Measurements from ENCODE around the gene PROB1.

The PROB1 gene

GRCh38 chr5:139425497-139425896 is 30.6 kb upstream of the PROB1 start:
- H3K4me3 ChIP-seq (ENCODE audit: low read depth, low read length), result no peak overlapping the region
- H3K27ac ChIP-seq (ENCODE audit: low read depth, low read length), result no peak overlapping the region
- H3K4me1 ChIP-seq (ENCODE audit: control insufficient read depth, insufficient read depth, low read length), result no peaks in the 10 kb centered on the region
- peaks cover 44% of the 10 kb centered on the region for H3K36me3 ChIP-seq (ENCODE audit: control insufficient read depth, insufficient read depth, low read length)
- no peaks in the 10 kb centered on the region for H3K27me3 ChIP-seq (ENCODE audit: control insufficient read depth, insufficient read depth, low read length)
- no peak overlapping the region for H3K9ac ChIP-seq (ENCODE audit: low read length)
- no peaks in the 10 kb centered on the region for H3K9me3 ChIP-seq (ENCODE audit: control insufficient read depth, insufficient read depth, low read depth, low read length)

GRCh38 chr5:139422307-139422893 is 27.5 kb upstream of the PROB1 start:
- Histone ChIP-seq H3K27ac (ENCODE audit: low read depth, low read length) (no peak overlapping the region), H3K4me1 (ENCODE audit: control insufficient read depth, insufficient read depth, low read length) (peaks cover 4% of the 10 kb centered on the region; the same call in 1 of the 2 replicates), H3K9me3 (ENCODE audit: control insufficient read depth, insufficient read depth, low read depth, low read length) (no peaks in the 10 kb centered on the region), H3K9ac (ENCODE audit: low read length) (no peak overlapping the region), H3K36me3 (ENCODE audit: control insufficient read depth, insufficient read depth, low read length) (peaks cover 47% of the 10 kb centered on the region), H3K27me3 (ENCODE audit: control insufficient read depth, insufficient read depth, low read length) (no peaks in the 10 kb centered on the region), H3K4me3 (ENCODE audit: low read depth, low read length) (no peak overlapping the region)

GRCh38 chr5:139419226-139420192 is 24.6 kb upstream of the PROB1 start:
- no peak overlapping the region for H3K27ac ChIP-seq (ENCODE audit: low read depth, low read length)
- no peak overlapping the region for H3K9ac ChIP-seq (ENCODE audit: low read length)
- no peaks in the 10 kb centered on the region for H3K9me3 ChIP-seq (ENCODE audit: control insufficient read depth, insufficient read depth, low read depth, low read length)
- H3K4me1 ChIP-seq (ENCODE audit: control insufficient read depth, insufficient read depth, low read length), result peaks cover 4% of the 10 kb centered on the region; the same call in 1 of the 2 replicates
- H3K27me3 ChIP-seq (ENCODE audit: control insufficient read depth, insufficient read depth, low read length), result no peaks in the 10 kb centered on the region
- peaks cover 28% of the 10 kb centered on the region for H3K36me3 ChIP-seq (ENCODE audit: control insufficient read depth, insufficient read depth, low read length)
- H3K4me3 ChIP-seq (ENCODE audit: low read depth, low read length), result no peak overlapping the region

GRCh38 chr5:139418793-139419192 is 23.9 kb upstream of the PROB1 start:
- H3K36me3 ChIP-seq (ENCODE audit: control insufficient read depth, insufficient read depth, low read length), result peaks cover 26% of the 10 kb centered on the region
- H3K9ac ChIP-seq (ENCODE audit: low read length), result no peak overlapping the region
- no peaks in the 10 kb centered on the region for H3K27me3 ChIP-seq (ENCODE audit: control insufficient read depth, insufficient read depth, low read length)
- no peak overlapping the region for H3K4me3 ChIP-seq (ENCODE audit: low read depth, low read length)
- peaks cover 4% of the 10 kb centered on the region; the same call in 1 of the 2 replicates for H3K4me1 ChIP-seq (ENCODE audit: control insufficient read depth, insufficient read depth, low read length)
- no peak overlapping the region for H3K27ac ChIP-seq (ENCODE audit: low read depth, low read length)
- H3K9me3 ChIP-seq (ENCODE audit: control insufficient read depth, insufficient read depth, low read depth, low read length), result no peaks in the 10 kb centered on the region

- Histone ChIP-seq H3K4me1 (ENCODE audit: control insufficient read depth, insufficient read depth, low read length) (peaks cover 4% of the 10 kb centered on the region; the same call in 1 of the 2 replicates), H3K27ac (ENCODE audit: low read depth, low read length) (no peak overlapping the region)
Observed at GRCh38 chr5:139417214-139417613, 22.3 kb upstream of the PROB1 start.

GRCh38 chr5:139416651-139417050 is 21.7 kb upstream of the PROB1 start:
- Histone ChIP-seq H3K9me3 (ENCODE audit: control insufficient read depth, insufficient read depth, low read depth, low read length) (no peaks in the 10 kb centered on the region), H3K27ac (ENCODE audit: low read depth, low read length) (no peak overlapping the region), H3K36me3 (ENCODE audit: control insufficient read depth, insufficient read depth, low read length) (peaks cover 26% of the 10 kb centered on the region), H3K4me3 (ENCODE audit: low read depth, low read length) (no peak overlapping the region), H3K4me1 (ENCODE audit: control insufficient read depth, insufficient read depth, low read length) (peaks cover 4% of the 10 kb centered on the region; the same call in 1 of the 2 replicates), H3K9ac (ENCODE audit: low read length) (no peak overlapping the region), H3K27me3 (ENCODE audit: control insufficient read depth, insufficient read depth, low read length) (no peaks in the 10 kb centered on the region)

More at GRCh38 chr5:139417214-139417613, 22.3 kb upstream of the PROB1 start:
- H3K9me3 ChIP-seq (ENCODE audit: control insufficient read depth, insufficient read depth, low read depth, low read length), result no peaks in the 10 kb centered on the region
- peaks cover 26% of the 10 kb centered on the region for H3K36me3 ChIP-seq (ENCODE audit: control insufficient read depth, insufficient read depth, low read length)
- H3K27me3 ChIP-seq (ENCODE audit: control insufficient read depth, insufficient read depth, low read length), result no peaks in the 10 kb centered on the region
- H3K4me3 ChIP-seq (ENCODE audit: low read depth, low read length), result no peak overlapping the region
- no peak overlapping the region for H3K9ac ChIP-seq (ENCODE audit: low read length)

GRCh38 chr5:139415869-139416268 is 21.0 kb upstream of the PROB1 start:
- H3K36me3 ChIP-seq (ENCODE audit: control insufficient read depth, insufficient read depth, low read length), result peaks cover 23% of the 10 kb centered on the region
- peaks cover 4% of the 10 kb centered on the region; the same call in 1 of the 2 replicates for H3K4me1 ChIP-seq (ENCODE audit: control insufficient read depth, insufficient read depth, low read length)
- no peak overlapping the region for H3K4me3 ChIP-seq (ENCODE audit: low read depth, low read length)
- H3K9ac ChIP-seq (ENCODE audit: low read length), result no peak overlapping the region
- H3K27me3 ChIP-seq (ENCODE audit: control insufficient read depth, insufficient read depth, low read length), result no peaks in the 10 kb centered on the region
- no peak overlapping the region for H3K27ac ChIP-seq (ENCODE audit: low read depth, low read length)
- no peaks in the 10 kb centered on the region for H3K9me3 ChIP-seq (ENCODE audit: control insufficient read depth, insufficient read depth, low read depth, low read length)

GRCh38 chr5:139415221-139415861 is 20.4 kb upstream of the PROB1 start:
- Histone ChIP-seq H3K27me3 (ENCODE audit: control insufficient read depth, insufficient read depth, low read length) (no peaks in the 10 kb centered on the region), H3K27ac (ENCODE audit: low read depth, low read length) (no peak overlapping the region), H3K9ac (ENCODE audit: low read length) (no peak overlapping the region), H3K36me3 (ENCODE audit: control insufficient read depth, insufficient read depth, low read length) (peaks cover 19% of the 10 kb centered on the region), H3K4me3 (ENCODE audit: low read depth, low read length) (no peak overlapping the region), H3K4me1 (ENCODE audit: control insufficient read depth, insufficient read depth, low read length) (peaks cover 4% of the 10 kb centered on the region; the same call in 1 of the 2 replicates), H3K9me3 (ENCODE audit: control insufficient read depth, insufficient read depth, low read depth, low read length) (no peaks in the 10 kb centered on the region)

- Histone ChIP-seq H3K4me1 (ENCODE audit: control insufficient read depth, insufficient read depth, low read length) (peaks cover 3% of the 10 kb centered on the region; the same call in 1 of the 2 replicates), H3K9me3 (ENCODE audit: control insufficient read depth, insufficient read depth, low read depth, low read length) (no peaks in the 10 kb centered on the region), H3K9ac (ENCODE audit: low read length) (no peak overlapping the region), H3K27me3 (ENCODE audit: control insufficient read depth, insufficient read depth, low read length) (no peaks in the 10 kb centered on the region), H3K4me3 (ENCODE audit: low read depth, low read length) (no peak overlapping the region), H3K36me3 (ENCODE audit: control insufficient read depth, insufficient read depth, low read length) (peaks cover 16% of the 10 kb centered on the region), H3K27ac (ENCODE audit: low read depth, low read length) (no peak overlapping the region)
Observed at GRCh38 chr5:139414581-139415130, 19.8 kb upstream of the PROB1 start.

GRCh38 chr5:139413963-139414362 is 19.1 kb upstream of the PROB1 start:
- H3K27me3 ChIP-seq (ENCODE audit: control insufficient read depth, insufficient read depth, low read length), result no peaks in the 10 kb centered on the region
- H3K9ac ChIP-seq (ENCODE audit: low read length), result no peak overlapping the region
- peaks cover 9% of the 10 kb centered on the region for H3K36me3 ChIP-seq (ENCODE audit: control insufficient read depth, insufficient read depth, low read length)
- H3K27ac ChIP-seq (ENCODE audit: low read depth, low read length), result no peak overlapping the region
- no peaks in the 10 kb centered on the region for H3K9me3 ChIP-seq (ENCODE audit: control insufficient read depth, insufficient read depth, low read depth, low read length)
- H3K4me1 ChIP-seq (ENCODE audit: control insufficient read depth, insufficient read depth, low read length), result no peaks in the 10 kb centered on the region
- no peak overlapping the region for H3K4me3 ChIP-seq (ENCODE audit: low read depth, low read length)

Data from HUES6 (cell line).